Mucosa of stomach (tissue), 1 donor: ENCODE results near the gene SDR39U1.

Experiments used
- H3K27me3 ChIP-seq: one replicate; pipeline ENCODE4 v1.7.0; 2013; ENCODE audit warnings: mild to moderate bottlenecking, low read length; ENCODE audit not compliant: control insufficient read depth, insufficient read depth
- H3K36me3 ChIP-seq: one replicate; pipeline ENCODE4 v1.7.0; 2013; ENCODE audit warnings: low read length; ENCODE audit not compliant: control insufficient read depth, insufficient read depth
- H3K4me1 ChIP-seq: one replicate; pipeline ENCODE4 v1.7.0; 2013; ENCODE audit warnings: mild to moderate bottlenecking, low read length; ENCODE audit not compliant: control insufficient read depth, insufficient read depth
- H3K4me3 ChIP-seq: one replicate; pipeline ENCODE4 v1.7.0; 2013; ENCODE audit warnings: low read length
- H3K9ac ChIP-seq: one replicate; pipeline ENCODE4 v1.7.0; 2013; ENCODE audit warnings: mild to moderate bottlenecking, low read length, moderate library complexity
- H3K9me3 ChIP-seq: one replicate; pipeline ENCODE4 v1.7.0; 2013; ENCODE audit warnings: mild to moderate bottlenecking, low read length, moderate library complexity; ENCODE audit not compliant: control insufficient read depth
- donor health status: Pancreatic carcinoma.

Gene SDR39U1

GRCh38 chr14:24439830-24440605 lies 2.6 kb downstream of the SDR39U1 start:
- Histone ChIP-seq H3K27me3 (no peaks in the 10 kb centered on the region), H3K36me3 (peaks cover 28% of the 10 kb centered on the region), H3K4me1 (peaks cover 21% of the 10 kb centered on the region), H3K4me3 (no peak overlapping the region), H3K9me3 (no peaks in the 10 kb centered on the region), H3K9ac (no peak overlapping the region)

DNA sequence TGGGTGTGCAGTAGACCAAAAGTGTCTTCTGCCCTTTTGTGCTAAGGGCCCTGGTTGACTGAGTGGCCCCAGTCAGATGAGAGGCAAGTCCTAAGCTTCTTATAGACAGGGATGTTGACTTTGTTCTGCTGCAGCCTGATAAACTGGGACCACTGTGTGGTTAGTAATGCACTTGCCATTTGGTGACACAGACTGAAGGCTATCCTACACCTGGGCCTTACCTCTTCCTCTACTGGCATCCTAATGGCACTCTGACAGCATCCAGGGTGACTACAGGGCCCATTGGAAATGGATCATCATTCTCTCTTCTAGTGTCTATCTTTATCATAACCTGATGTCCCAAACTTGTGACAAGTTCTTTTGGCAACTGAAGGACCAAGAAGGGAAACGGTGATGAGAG lies 3.3 kb downstream of the SDR39U1 start:
- Histone ChIP-seq H3K36me3 (peaks cover 30% of the 10 kb centered on the region), H3K9ac (no peak overlapping the region), H3K4me1 (peaks cover 21% of the 10 kb centered on the region), H3K27me3 (no peaks in the 10 kb centered on the region), H3K4me3 (no peak overlapping the region), H3K9me3 (no peaks in the 10 kb centered on the region)

GRCh38 chr14:24438223-24439097 lies 4.1 kb downstream of the SDR39U1 start:
- no peaks in the 10 kb centered on the region for H3K27me3 ChIP-seq
- no peak overlapping the region for H3K4me3 ChIP-seq
- no peaks in the 10 kb centered on the region for H3K9me3 ChIP-seq
- H3K36me3 ChIP-seq, result peaks cover 33% of the 10 kb centered on the region
- no peak overlapping the region for H3K9ac ChIP-seq
- H3K4me1 ChIP-seq, result peaks cover 21% of the 10 kb centered on the region

- Histone ChIP-seq H3K9ac (no peak overlapping the region), H3K27me3 (no peaks in the 10 kb centered on the region), H3K9me3 (no peaks in the 10 kb centered on the region), H3K36me3 (peaks cover 37% of the 10 kb centered on the region), H3K4me1 (peaks cover 25% of the 10 kb centered on the region), H3K4me3 (no peak overlapping the region)
These were observed 4.9 kb downstream of the SDR39U1 start for GRCh38 chr14:24437736-24438067.

GRCh38 chr14:24437020-24437735 lies 5.4 kb downstream of the SDR39U1 start:
- Histone ChIP-seq H3K9ac (no peak overlapping the region), H3K4me1 (peaks cover 30% of the 10 kb centered on the region), H3K36me3 (peaks cover 42% of the 10 kb centered on the region), H3K9me3 (no peaks in the 10 kb centered on the region), H3K4me3 (no peak overlapping the region), H3K27me3 (no peaks in the 10 kb centered on the region)

- H3K4me1 ChIP-seq, result peaks cover 30% of the 10 kb centered on the region
- H3K9ac ChIP-seq, result no peak overlapping the region
- no peak overlapping the region for H3K4me3 ChIP-seq
- H3K9me3 ChIP-seq, result no peaks in the 10 kb centered on the region
- no peaks in the 10 kb centered on the region for H3K27me3 ChIP-seq
- peaks cover 49% of the 10 kb centered on the region for H3K36me3 ChIP-seq
These were observed 6.1 kb downstream of the SDR39U1 start for GRCh38 chr14:24436355-24437019.

DNA sequence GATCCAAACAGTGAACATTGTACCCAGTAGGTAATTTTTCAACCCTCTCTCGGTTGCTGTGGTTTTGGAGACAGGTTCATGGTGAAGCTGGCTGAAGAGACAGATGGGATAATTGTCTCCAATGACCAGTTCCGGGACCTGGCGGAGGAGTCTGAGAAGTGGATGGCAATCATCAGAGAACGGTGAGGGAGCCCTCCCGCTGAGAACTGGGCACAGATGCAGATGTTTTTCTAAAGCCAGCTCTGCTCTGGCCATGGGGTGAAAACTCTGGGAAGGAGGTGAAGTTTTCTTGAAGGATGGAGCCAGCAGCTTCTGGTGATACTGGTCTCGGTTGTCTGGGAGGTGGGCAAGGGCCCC lies 6.6 kb downstream of the SDR39U1 start:
- peaks cover 31% of the 10 kb centered on the region for H3K4me1 ChIP-seq
- H3K4me3 ChIP-seq, result no peak overlapping the region
- H3K9ac ChIP-seq, result no peak overlapping the region
- H3K36me3 ChIP-seq, result peaks cover 53% of the 10 kb centered on the region
- H3K9me3 ChIP-seq, result no peaks in the 10 kb centered on the region
- H3K27me3 ChIP-seq, result no peaks in the 10 kb centered on the region

DNA sequence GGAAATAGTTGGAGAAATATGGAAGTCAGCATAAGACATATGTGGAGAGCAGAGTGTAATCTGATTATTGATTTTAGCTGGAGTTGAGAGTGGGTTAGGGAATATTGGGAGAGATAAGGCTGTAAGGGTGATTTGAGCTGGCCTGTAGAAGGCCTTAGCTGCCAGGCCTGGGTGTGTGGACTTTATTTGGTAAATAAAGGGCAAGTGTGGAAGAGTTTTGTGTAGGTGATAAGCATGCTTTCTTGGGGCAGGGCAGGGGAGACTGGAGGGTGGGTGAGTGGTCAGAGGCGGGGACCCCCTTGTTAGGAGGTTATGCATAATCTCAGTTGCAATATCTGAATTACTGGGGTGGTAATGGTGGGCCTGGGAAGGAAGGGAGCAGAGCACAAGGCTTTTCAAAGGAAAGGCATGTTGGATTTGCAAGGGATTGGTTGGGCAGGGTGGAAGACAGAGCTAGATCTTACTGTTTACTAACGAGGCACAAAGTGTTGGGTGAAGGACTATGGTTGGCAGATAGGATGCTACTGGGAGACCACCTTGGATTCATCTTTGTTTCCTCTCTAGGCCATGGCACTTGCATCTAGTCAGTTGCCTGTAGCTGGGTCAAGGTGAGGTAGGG lies 7.3 kb downstream of the SDR39U1 start:
- no peaks in the 10 kb centered on the region for H3K27me3 ChIP-seq
- H3K4me1 ChIP-seq, result peaks cover 28% of the 10 kb centered on the region
- no peaks in the 10 kb centered on the region for H3K9me3 ChIP-seq
- H3K4me3 ChIP-seq, result no peak overlapping the region
- peak overlapping the region; percentile 4 for H3K9ac ChIP-seq
- H3K36me3 ChIP-seq, result peaks cover 53% of the 10 kb centered on the region

- peaks cover 27% of the 10 kb centered on the region for H3K4me1 ChIP-seq
- H3K4me3 ChIP-seq, result no peak overlapping the region
- H3K36me3 ChIP-seq, result peaks cover 53% of the 10 kb centered on the region
- no peaks in the 10 kb centered on the region for H3K9me3 ChIP-seq
- H3K9ac ChIP-seq, result peak overlapping the region; percentile 4
- H3K27me3 ChIP-seq, result no peaks in the 10 kb centered on the region
These were observed 7.9 kb downstream of the SDR39U1 start for GRCh38 chr14:24434676-24435075.

DNA sequence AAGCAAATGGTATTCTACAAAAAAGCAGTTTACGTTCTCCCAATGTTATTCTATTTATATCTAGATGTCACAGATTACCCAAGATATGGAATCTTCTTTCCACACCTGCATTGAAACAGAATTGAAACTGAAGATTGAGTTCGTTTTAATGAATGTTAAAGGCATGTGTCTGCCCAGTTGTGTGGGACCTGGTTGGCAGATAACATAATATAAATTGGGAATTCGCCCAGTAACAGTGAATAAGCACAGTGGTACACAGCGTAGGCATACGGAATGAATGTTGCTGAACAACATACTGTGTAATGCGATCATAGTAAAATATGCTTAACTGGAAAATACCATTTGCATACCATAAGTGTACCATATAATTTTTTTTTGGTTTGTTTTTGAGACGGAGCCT lies 8.5 kb downstream of the SDR39U1 start:
- H3K4me1 ChIP-seq, result peaks cover 33% of the 10 kb centered on the region
- no peak overlapping the region for H3K4me3 ChIP-seq
- peaks cover 48% of the 10 kb centered on the region for H3K36me3 ChIP-seq
- no peaks in the 10 kb centered on the region for H3K9me3 ChIP-seq
- no peaks in the 10 kb centered on the region for H3K27me3 ChIP-seq
- H3K9ac ChIP-seq, result no peak overlapping the region

- no peak overlapping the region for H3K4me3 ChIP-seq
- H3K4me1 ChIP-seq, result peaks cover 48% of the 10 kb centered on the region
These were observed 10.1 kb downstream of the SDR39U1 start for GRCh38 chr14:24432259-24433131.

More at GRCh38 chr14:24432259-24433131, 10.1 kb downstream of the SDR39U1 start:
- H3K9me3 ChIP-seq, result no peaks in the 10 kb centered on the region
- H3K27me3 ChIP-seq, result no peaks in the 10 kb centered on the region
- peaks cover 39% of the 10 kb centered on the region for H3K36me3 ChIP-seq
- peak overlapping the region; percentile 42 for H3K9ac ChIP-seq
